Ishikawa (cell line): ENCODE results near the gene FAF2.

Source experiments
- CEBPB ChIP-seq: IDR thresholded peaks from 2 replicates; pipeline ENCODE4 v1.6.1; 2012
- CREB1 ChIP-seq: IDR thresholded peaks from 2 replicates; pipeline ENCODE4 v1.6.1; 2012; ENCODE audit warnings: low read depth
- EGR1 ChIP-seq: IDR thresholded peaks from 2 replicates; pipeline ENCODE4 v1.6.1; 2012
- EP300 ChIP-seq: IDR thresholded peaks from 2 replicates; pipeline ENCODE4 v1.6.1; 2012; ENCODE audit warnings: borderline replicate concordance
- FOXM1 ChIP-seq: IDR thresholded peaks from 2 replicates; pipeline ENCODE4 v1.6.1; 2012; ENCODE audit warnings: low read depth, borderline replicate concordance
- NFIC ChIP-seq: IDR thresholded peaks from 2 replicates; pipeline ENCODE4 v1.6.1; 2012
- RAD21 ChIP-seq: IDR thresholded peaks from 2 replicates; pipeline ENCODE4 v1.6.1; 2012; ENCODE audit warnings: low read depth
- TAF1 ChIP-seq: IDR thresholded peaks from 2 replicates; pipeline ENCODE4 v1.6.1; 2012; ENCODE audit warnings: low read depth, mild to moderate bottlenecking
- TCF12 ChIP-seq: IDR thresholded peaks from 2 replicates; pipeline ENCODE4 v1.6.1; 2012; ENCODE audit warnings: low read depth
- TEAD4 ChIP-seq: IDR thresholded peaks from 2 replicates; pipeline ENCODE4 v1.6.1; 2012
- YY1 ChIP-seq: IDR thresholded peaks from 2 replicates; pipeline ENCODE4 v1.6.1; 2012; ENCODE audit warnings: low read depth
- ZBTB7A ChIP-seq: IDR thresholded peaks from 2 replicates; pipeline ENCODE4 v1.6.1; 2012; ENCODE audit warnings: low read depth
- TF ChIP-seq, protein P1 (sequence below): IDR thresholded peaks from 2 replicates; pipeline ENCODE4 v1.6.1; 2012
- TF ChIP-seq, protein P2 (sequence below): IDR thresholded peaks from 2 replicates; pipeline ENCODE4 v1.6.1; 2012; ENCODE audit warnings: low read depth, mild to moderate bottlenecking
- TF ChIP-seq, protein P3 (sequence below): IDR thresholded peaks from 2 replicates; pipeline ENCODE4 v1.6.1; 2012

FAF2 gene

DNA sequence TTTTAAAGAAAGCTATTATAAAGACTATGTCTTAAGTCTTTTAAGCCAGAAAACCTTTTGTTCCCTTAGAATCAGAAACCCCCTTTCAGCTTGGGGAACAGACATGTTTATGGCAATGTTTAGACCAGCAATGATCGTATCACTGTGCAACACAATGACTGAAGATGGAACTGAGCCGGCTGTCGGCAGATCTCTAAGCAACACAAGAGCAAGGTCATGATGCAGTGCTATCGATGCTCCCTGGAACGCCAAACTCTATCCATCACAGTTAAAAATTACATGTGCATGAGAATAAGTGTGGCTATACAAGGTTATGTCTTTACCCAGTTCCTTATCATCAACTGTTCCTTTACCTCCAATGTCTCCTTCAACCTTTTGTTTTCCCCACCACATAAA lies 90.8 kb downstream of the FAF2 start:
- TF ChIP-seq, protein P1, sequence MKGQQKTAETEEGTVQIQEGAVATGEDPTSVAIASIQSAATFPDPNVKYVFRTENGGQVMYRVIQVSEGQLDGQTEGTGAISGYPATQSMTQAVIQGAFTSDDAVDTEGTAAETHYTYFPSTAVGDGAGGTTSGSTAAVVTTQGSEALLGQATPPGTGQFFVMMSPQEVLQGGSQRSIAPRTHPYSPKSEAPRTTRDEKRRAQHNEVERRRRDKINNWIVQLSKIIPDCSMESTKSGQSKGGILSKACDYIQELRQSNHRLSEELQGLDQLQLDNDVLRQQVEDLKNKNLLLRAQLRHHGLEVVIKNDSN, result no peak

DNA sequence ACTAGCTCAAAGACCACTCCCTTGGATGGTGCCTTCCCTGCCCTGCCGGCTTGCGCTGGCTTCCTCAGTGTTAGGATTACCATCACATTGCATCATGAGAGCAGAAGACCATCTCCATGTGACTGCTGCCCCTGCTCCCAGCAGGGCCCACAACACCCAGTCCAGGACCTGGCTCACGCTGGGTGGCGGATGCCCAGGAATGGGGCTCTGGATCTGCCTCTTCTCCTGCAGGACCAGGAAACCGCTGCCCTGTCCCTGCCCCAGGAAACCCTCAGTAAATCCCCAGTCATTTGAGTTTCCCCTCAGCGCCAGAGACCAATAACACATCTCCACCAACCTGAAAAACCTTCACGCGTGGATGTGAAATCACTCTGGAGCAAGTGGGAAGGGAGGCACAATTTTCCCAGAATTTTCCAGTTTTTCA lies 92.3 kb downstream of the FAF2 start:
- TF ChIP-seq, protein P2, sequence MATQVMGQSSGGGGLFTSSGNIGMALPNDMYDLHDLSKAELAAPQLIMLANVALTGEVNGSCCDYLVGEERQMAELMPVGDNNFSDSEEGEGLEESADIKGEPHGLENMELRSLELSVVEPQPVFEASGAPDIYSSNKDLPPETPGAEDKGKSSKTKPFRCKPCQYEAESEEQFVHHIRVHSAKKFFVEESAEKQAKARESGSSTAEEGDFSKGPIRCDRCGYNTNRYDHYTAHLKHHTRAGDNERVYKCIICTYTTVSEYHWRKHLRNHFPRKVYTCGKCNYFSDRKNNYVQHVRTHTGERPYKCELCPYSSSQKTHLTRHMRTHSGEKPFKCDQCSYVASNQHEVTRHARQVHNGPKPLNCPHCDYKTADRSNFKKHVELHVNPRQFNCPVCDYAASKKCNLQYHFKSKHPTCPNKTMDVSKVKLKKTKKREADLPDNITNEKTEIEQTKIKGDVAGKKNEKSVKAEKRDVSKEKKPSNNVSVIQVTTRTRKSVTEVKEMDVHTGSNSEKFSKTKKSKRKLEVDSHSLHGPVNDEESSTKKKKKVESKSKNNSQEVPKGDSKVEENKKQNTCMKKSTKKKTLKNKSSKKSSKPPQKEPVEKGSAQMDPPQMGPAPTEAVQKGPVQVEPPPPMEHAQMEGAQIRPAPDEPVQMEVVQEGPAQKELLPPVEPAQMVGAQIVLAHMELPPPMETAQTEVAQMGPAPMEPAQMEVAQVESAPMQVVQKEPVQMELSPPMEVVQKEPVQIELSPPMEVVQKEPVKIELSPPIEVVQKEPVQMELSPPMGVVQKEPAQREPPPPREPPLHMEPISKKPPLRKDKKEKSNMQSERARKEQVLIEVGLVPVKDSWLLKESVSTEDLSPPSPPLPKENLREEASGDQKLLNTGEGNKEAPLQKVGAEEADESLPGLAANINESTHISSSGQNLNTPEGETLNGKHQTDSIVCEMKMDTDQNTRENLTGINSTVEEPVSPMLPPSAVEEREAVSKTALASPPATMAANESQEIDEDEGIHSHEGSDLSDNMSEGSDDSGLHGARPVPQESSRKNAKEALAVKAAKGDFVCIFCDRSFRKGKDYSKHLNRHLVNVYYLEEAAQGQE, result no peak
- no peak for TF ChIP-seq TEAD4
- TF ChIP-seq, protein P3, sequence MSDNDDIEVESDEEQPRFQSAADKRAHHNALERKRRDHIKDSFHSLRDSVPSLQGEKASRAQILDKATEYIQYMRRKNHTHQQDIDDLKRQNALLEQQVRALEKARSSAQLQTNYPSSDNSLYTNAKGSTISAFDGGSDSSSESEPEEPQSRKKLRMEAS, result no peak
- TF ChIP-seq TAF1, result no peak
- no peak for TF ChIP-seq TCF12
- no peak for TF ChIP-seq EGR1
- TF ChIP-seq CREB1, result no peak
- TF ChIP-seq NFIC, result no peak
- no peak for TF ChIP-seq ZBTB7A
- TF ChIP-seq, protein P1, result no peak
- TF ChIP-seq CEBPB, result no peak

DNA sequence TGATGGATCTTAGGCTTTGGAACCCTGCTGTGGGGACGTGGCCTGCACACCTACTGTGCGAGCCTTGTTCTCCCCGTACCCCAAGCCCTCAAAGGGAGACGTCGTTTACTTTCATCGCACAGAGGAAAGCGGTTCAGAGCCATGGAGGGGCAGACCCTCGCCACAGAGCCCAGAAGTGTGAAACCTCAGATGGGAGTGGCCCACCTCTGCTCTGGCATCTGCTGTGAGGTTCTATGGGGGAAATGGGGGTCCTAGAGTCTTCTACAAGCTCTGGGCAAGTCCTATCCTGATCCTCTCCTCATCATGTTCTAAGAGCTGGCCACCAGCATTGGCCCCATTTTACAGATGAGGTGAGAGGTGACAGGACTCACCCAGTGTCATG lies 92.8 kb downstream of the FAF2 start:
- TF ChIP-seq TAF1 (no peak), NFIC (no peak), FOXM1 (no peak), YY1 (no peak), EGR1 (no peak), CREB1 (no peak), EP300 (no peak), TCF12 (no peak), TEAD4 (no peak), RAD21 (no peak), CEBPB (no peak), ZBTB7A (no peak)
- TF ChIP-seq, protein P1, result no peak
- TF ChIP-seq, protein P2, result no peak

DNA sequence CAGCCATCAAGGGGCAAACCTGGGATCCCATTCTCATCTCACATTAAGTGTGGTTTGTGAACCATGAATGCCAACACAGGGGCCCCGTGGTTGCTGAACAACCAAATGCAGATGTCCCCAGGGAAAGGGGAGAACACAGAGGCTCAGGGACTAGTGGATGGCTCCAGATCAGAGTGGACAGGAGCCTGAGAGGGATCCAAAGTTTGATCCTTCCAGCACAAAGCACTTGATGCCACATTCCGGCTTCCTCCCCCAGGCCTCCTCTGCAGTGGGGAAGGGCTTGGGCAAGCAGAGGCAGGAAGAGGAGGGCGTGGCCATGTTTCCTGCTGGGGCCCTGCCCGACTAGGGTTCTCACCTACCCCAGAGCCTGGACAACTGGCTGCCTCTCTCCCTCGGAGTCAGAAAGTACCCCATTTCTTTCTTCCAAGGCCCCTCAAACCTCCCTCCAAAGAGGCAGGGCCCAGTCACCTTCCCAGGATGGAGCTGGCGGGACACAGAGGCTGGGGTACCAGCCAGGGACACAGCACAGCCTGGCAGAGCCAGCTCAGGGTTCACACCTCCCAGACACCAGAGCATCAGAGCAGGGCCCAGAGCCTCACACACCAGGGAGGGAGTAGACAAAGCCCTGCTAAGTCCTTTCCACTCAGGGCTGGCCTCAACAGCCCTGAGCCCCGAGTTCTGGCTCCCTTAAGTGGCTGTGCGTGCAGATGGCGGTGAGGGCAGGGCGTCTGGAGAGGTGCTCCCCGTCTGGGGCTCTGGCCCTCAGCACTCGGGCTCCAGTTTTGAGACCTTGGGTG lies 93.4 kb downstream of the FAF2 start:
- TF ChIP-seq FOXM1, result no peak
- no peak for TF ChIP-seq EGR1
- TF ChIP-seq EP300, result no peak
- TF ChIP-seq NFIC, result no peak
- no peak for TF ChIP-seq TCF12
- TF ChIP-seq RAD21, result no peak
- TF ChIP-seq, protein P2, result no peak
- TF ChIP-seq TEAD4, result no peak
